Activated CD4-positive, alpha-beta memory T cell treated with anti-CD3 and anti-CD28 coated beads, Interleukin-2, amount 10 ng/mL, durations not matched to agents 7 days and 5 days (primary cell): ENCODE results near the gene ZNF660. TPM values are rescaled to one million over a fixed set of nuclear protein-coding genes. Genes with fewer than 3 reads are reported as not detected.

Experiments used
- CTCF ChIA-PET: fragments of 350-600 bp; sonication (Branson Sonifier 250); formaldehyde crosslinking; loops from one replicate; lab custom pipeline; 2021; ENCODE audit warnings: antibody characterized with exemption, inconsistent platforms; lab: Charles Lee
- POLR2A ChIA-PET: fragments of 350-600 bp; sonication (Branson Sonifier 250); formaldehyde crosslinking; loops from one replicate; lab custom pipeline; 2021; ENCODE audit warnings: antibody characterized with exemption; lab: Charles Lee
- DNase-seq: peaks from one replicate; pipeline ENCODE4 v3.0.0-alpha.2; 2020
- H3K27ac Mint-ChIP-seq: one replicate; pipeline ENCODE4 v1.8.0; 2021; ENCODE audit warnings: mild to moderate bottlenecking, mixed read lengths
- H3K27me3 Mint-ChIP-seq: one replicate; pipeline ENCODE4 v1.8.0; 2021; ENCODE audit warnings: mixed read lengths
- H3K36me3 Mint-ChIP-seq: one replicate; pipeline ENCODE4 v1.8.0; 2021; ENCODE audit warnings: low read depth, mixed read lengths
- H3K4me1 Mint-ChIP-seq: one replicate; pipeline ENCODE4 v1.8.0; 2021; ENCODE audit warnings: mixed read lengths
- H3K4me3 Mint-ChIP-seq: one replicate; pipeline ENCODE4 v1.8.0; 2021; ENCODE audit warnings: mild to moderate bottlenecking, mixed read lengths
- H3K9me3 Mint-ChIP-seq: one replicate; pipeline ENCODE4 v1.8.0; 2021; ENCODE audit warnings: mixed read lengths
- total RNA-seq, 2 experiments: library from RNA; stranded (reverse); gene quantifications; one replicate each; pipeline ENCODE4 v1.2.3, GENCODE V29; 2021

The ZNF660 gene
- total RNA-seq, 2 experiments from 2014 or later, result not detected

DNA sequence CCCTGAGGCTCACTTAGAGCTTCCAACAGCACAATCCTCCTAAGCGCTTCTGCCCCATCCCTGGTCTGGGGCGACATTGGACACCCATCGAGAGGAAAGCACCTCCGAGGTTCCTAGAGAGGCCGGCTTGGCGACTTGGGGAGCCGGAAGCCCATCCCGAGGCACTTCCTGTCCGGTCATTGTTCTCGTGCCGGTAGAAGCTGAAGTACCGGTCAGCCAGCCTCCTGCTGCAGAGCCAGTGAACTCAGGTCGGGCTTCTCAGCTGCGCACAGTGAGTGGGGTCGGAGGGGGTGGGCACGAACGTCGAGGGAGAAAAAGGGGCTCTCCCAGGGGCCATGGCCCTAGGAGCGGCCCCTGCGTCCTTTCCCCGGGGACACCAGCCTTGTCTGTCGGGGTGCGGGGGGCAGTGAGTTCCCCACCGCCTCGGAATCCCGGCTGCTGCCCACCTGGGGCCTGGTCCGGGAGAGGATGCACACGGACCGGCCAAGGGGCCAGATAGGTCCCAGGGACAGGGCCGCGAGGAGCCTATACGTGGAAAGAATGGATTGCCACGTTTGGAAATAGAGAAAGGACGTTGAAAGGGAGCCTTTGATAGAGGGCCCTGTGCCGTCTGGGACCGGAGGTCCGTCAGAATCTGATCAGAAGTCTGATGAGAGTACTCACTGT is 63.9 kb downstream of the ZNF660 start, which contains the start of gene ZNF35:
Gene ZNF35 (plus strand): TSS at position 169 of the 666 bp plus-strand sequence. CDS start 2,336 bp downstream, outside the sequence.
- Mint-ChIP-seq H3K36me3 (peaks cover 52% of the 10 kb centered on the region), H3K9me3 (peaks cover 41% of the 10 kb centered on the region), H3K4me3 (peak within 1 kb of the TSS; percentile 78), H3K4me1 (peaks cover 15% of the 10 kb centered on the region), H3K27ac (peak within 1 kb of the TSS; percentile 4), H3K27me3 (no peaks in the 10 kb centered on the region)
- DNase-seq, result peak; percentile 34
- CTCF ChIA-PET, result no interaction called here
- POLR2A ChIA-PET, result interaction anchor here (1.4 kb wide), 1 partner anchor 24 kb away, joined by 5 read pairs; the partner anchor contains the start of gene ZNF197

Other genes with a start within 250 kb of the ZNF660 start
- 10 to 100 TPM; 19.3 to 19.4 TPM for gene TCAIM, start 246.2 kb upstream of the ZNF660 start, total RNA-seq
- gene ZNF445, start 107.3 kb upstream of the ZNF660 start, total RNA-seq, result 10 to 100 TPM; 17.8 to 19.6 TPM
- gene ZKSCAN7, start 29.8 kb upstream of the ZNF660 start, total RNA-seq, result under 1 TPM; 0.60 to 0.98 TPM
- 10 to 100 TPM; 13.4 to 14.0 TPM for gene ZNF197, start 40.1 kb downstream of the ZNF660 start, total RNA-seq
- 1 to 10 TPM; 1.9 to 3.5 TPM for gene ZNF35, start 63.8 kb downstream of the ZNF660 start, total RNA-seq
- gene ZNF502, start 127.7 kb downstream of the ZNF660 start, total RNA-seq, result under 1 TPM; 0.86 to 0.95 TPM
- 1 to 10 TPM; 2.0 to 2.5 TPM for gene ZNF501, start 144.7 kb downstream of the ZNF660 start, total RNA-seq
- gene KIAA1143, start 176.7 kb downstream of the ZNF660 start, total RNA-seq, result 10 to 100 TPM; 31.3 to 35.9 TPM
- gene KIF15, start 176.8 kb downstream of the ZNF660 start, total RNA-seq, result 10 to 100 TPM; 52.5 to 53.2 TPM